PC-9 (cell line): ENCODE results near the gene COLQ. TPM values are rescaled to one million over a fixed set of nuclear protein-coding genes. Genes with fewer than 3 reads are reported as not detected.

Experiments
- BruUV-seq: library from RNA; stranded (reverse); fragments of 400-500 nt; replicated peaks from 2 replicates; lab custom pipeline; 2021; lab: Mats Ljungman, UMichigan
- CTCF ChIA-PET: fragments of 300-600 bp; sonication (Branson Sonifier 250); formaldehyde crosslinking; loops from one replicate; lab custom pipeline; 2022; ENCODE audit warnings: antibody characterized with exemption; lab: Charles Lee
- POLR2A ChIA-PET: fragments of 300-600 bp; sonication (Branson Sonifier 250); formaldehyde crosslinking; loops from one replicate; lab custom pipeline; 2022; ENCODE audit warnings: antibody characterized with exemption; ENCODE audit not compliant: unreplicated experiment; lab: Charles Lee
- DNase-seq, 2 experiments: peaks; one replicate each; pipeline versions ENCODE4 v3.0.0 to v3.0.0-alpha.2; 2015 to 2022; ENCODE audit warnings: mixed read lengths in 1 of 2
- H2AFZ ChIP-seq: fragments of 200-600 bp; sonication (generic); 2 replicates; pipeline ENCODE4 v1.8.1; 2017; ENCODE audit warnings: antibody characterized with exemption
- H3F3A ChIP-seq: fragments of 200-600 bp; sonication (generic); 2 replicates; pipeline ENCODE4 v1.8.1; 2017; ENCODE audit warnings: antibody characterized with exemption, mild to moderate bottlenecking, low read depth; ENCODE audit not compliant: insufficient read depth
- H3K27ac ChIP-seq: fragments of 200-600 bp; sonication (generic); 2 replicates; pipeline ENCODE4 v1.6.1; 2016; ENCODE audit warnings: mixed run types
- H3K27me3 ChIP-seq: fragments of 200-600 bp; sonication (generic); 2 replicates; pipeline ENCODE4 v1.6.1; 2016; ENCODE audit warnings: low read depth, mixed run types; ENCODE audit not compliant: insufficient read depth
- H3K36me3 ChIP-seq: fragments of 200-600 bp; sonication (generic); 2 replicates; pipeline ENCODE4 v1.6.1; 2016; ENCODE audit warnings: low read depth, mixed run types
- H3K4me1 ChIP-seq: fragments of 200-600 bp; sonication (generic); replicated peaks from 2 replicates; pipeline ENCODE4 v1.6.1; 2016; ENCODE audit warnings: mixed run types; ENCODE audit not compliant: insufficient read depth
- H3K4me2 ChIP-seq: fragments of 200-600 bp; sonication (generic); 2 replicates; pipeline ENCODE4 v1.6.1; 2017; ENCODE audit warnings: mixed run types
- H3K4me3 ChIP-seq: fragments of 200-600 bp; sonication (generic); 2 replicates; pipeline ENCODE4 v1.6.1; 2016; ENCODE audit warnings: mixed run types
- H3K79me2 ChIP-seq: fragments of 200-600 bp; sonication (generic); 2 replicates; pipeline ENCODE4 v1.6.1; 2017; ENCODE audit warnings: low read depth, mixed run types
- H3K9me2 ChIP-seq: fragments of 200-600 bp; sonication (generic); 2 replicates; pipeline ENCODE4 v1.8.1; 2017; ENCODE audit warnings: mild to moderate bottlenecking; ENCODE audit not compliant: insufficient read depth
- H3K9me3 ChIP-seq: fragments of 200-600 bp; sonication (generic); 2 replicates; pipeline ENCODE4 v1.8.1; 2016; ENCODE audit warnings: low read depth; ENCODE audit not compliant: insufficient read depth
- H4K20me1 ChIP-seq: fragments of 200-600 bp; sonication (generic); 2 replicates; pipeline ENCODE4 v1.8.1; 2017; ENCODE audit not compliant: insufficient read depth
- CTCF ChIP-seq: fragments of 200-600 bp; sonication (generic); conservative IDR thresholded peaks from 2 replicates; pipeline ENCODE4 v1.6.1; 2017; ENCODE audit warnings: mixed run types, antibody characterized with exemption, mild to moderate bottlenecking, moderate library complexity
- EZH2 ChIP-seq: fragments of 200-600 bp; sonication (generic); IDR thresholded peaks from 2 replicates; pipeline ENCODE4 v1.8.0; 2017; ENCODE audit warnings: antibody characterized with exemption, low read depth
- intact Hi-C: fragments of 100-400 bp; cut with micrococcal nuclease; formaldehyde crosslinking; loops from one replicate; pipeline ENCODE4 v1.10.0; 2022; ENCODE audit not compliant: unreplicated experiment
- total RNA-seq: library from RNA; stranded (reverse); gene quantifications from 2 replicates; pipeline ENCODE4 v1.2.3, GENCODE V29; 2021

Gene COLQ
- total RNA-seq, 1 experiment from 2014 or later: 0.79 TPM

DNA sequence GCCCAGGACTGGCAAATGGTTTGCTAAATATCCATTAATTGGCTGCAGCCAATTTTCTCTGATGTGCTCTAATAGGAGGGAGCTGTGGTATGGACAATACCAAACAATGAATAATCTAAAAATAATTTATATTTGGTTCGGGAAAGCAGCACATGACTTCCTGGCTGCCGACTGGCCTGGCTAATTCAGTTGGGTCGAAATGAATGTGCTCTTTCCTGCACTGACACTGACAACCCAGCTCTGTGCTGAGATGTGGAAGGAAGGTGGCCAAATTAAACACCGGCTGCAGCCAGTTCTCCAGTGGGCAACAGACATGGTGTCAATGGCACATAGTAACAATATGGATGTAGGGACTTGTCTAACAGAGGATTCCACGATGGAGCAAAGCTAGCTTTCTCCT, 21.1 kb upstream of the COLQ start:
- Histone ChIP-seq H3K9me3 (no peaks in the 10 kb centered on the region), H3K27ac (no peak overlapping the region), H2AFZ (no peak overlapping the region), H3K4me1 (no peaks in the 10 kb centered on the region), H3K4me3 (no peak overlapping the region), H3K79me2 (no peaks in the 10 kb centered on the region), H3K36me3 (no peaks in the 10 kb centered on the region), H4K20me1 (no peaks in the 10 kb centered on the region), H3F3A (no peaks in the 10 kb centered on the region), H3K4me2 (no peak overlapping the region), H3K27me3 (no peaks in the 10 kb centered on the region), H3K9me2 (no peaks in the 10 kb centered on the region; the same call in 1 of the 2 replicates)
- ChIA-PET POLR2A (no interaction called here), CTCF (interaction anchor here (0.6 kb wide), 1 partner anchor 1526 kb away, joined by 3 read pairs; no protein-coding TSS in a partner anchor)
- intact Hi-C loops: no loop called here
- no TSS peak for BruUV-seq
- DNase-seq: no peak
- TF ChIP-seq EZH2: no peak
- TF ChIP-seq CTCF: no peak

GRCh38 chr3:15541371-15541770, 19.9 kb upstream of the COLQ start:
- intact Hi-C loops: no loop called here
- Histone ChIP-seq H3K79me2 (no peaks in the 10 kb centered on the region), H3F3A (no peaks in the 10 kb centered on the region), H3K27ac (no peak overlapping the region), H3K9me2 (no peaks in the 10 kb centered on the region; the same call in 1 of the 2 replicates), H3K4me2 (no peak overlapping the region), H3K4me1 (no peaks in the 10 kb centered on the region), H2AFZ (no peak overlapping the region), H3K36me3 (no peaks in the 10 kb centered on the region), H3K27me3 (no peaks in the 10 kb centered on the region), H3K9me3 (no peaks in the 10 kb centered on the region), H4K20me1 (no peaks in the 10 kb centered on the region), H3K4me3 (no peak overlapping the region)
- POLR2A ChIA-PET: no interaction called here
- CTCF ChIA-PET: no interaction called here
- DNase-seq: no peak
- no peak for TF ChIP-seq EZH2
- no peak for TF ChIP-seq CTCF
- no TSS peak for BruUV-seq

- no peak overlapping the region for H3K27ac ChIP-seq
- BruUV-seq: no TSS peak
- H3F3A ChIP-seq: no peaks in the 10 kb centered on the region
- H3K27me3 ChIP-seq: no peaks in the 10 kb centered on the region
- no peak overlapping the region for H3K4me3 ChIP-seq
- DNase-seq: no peak
- H2AFZ ChIP-seq: no peak overlapping the region
- no peaks in the 10 kb centered on the region for H3K79me2 ChIP-seq
- H4K20me1 ChIP-seq: no peaks in the 10 kb centered on the region
- POLR2A ChIA-PET: no interaction called here
- H3K4me1 ChIP-seq: no peaks in the 10 kb centered on the region
- H3K4me2 ChIP-seq: no peak overlapping the region
- H3K9me3 ChIP-seq: no peaks in the 10 kb centered on the region
- intact Hi-C loops: no loop called here
- no peaks in the 10 kb centered on the region for H3K36me3 ChIP-seq
- CTCF ChIA-PET: no interaction called here
- TF ChIP-seq CTCF: no peak
- TF ChIP-seq EZH2: no peak
- H3K9me2 ChIP-seq: no peaks in the 10 kb centered on the region; the same call in 1 of the 2 replicates
These were observed 17.6 kb upstream of the COLQ start for GRCh38 chr3:15539066-15539465.
